Stimulated activated CD8-positive, alpha-beta memory T cell treated with anti-CD3 and anti-CD28 coated beads, Interleukin-2, amount 100 ng/mL, for 48 hours (primary cell): ENCODE measurements around the gene ARHGAP23.
"Not testable (repeated sequence)": the region's sequence is repeated elsewhere in the genome, so short reads cannot be mapped to it uniquely, and the experiment has no call there.

ENCODE experiments used
- DNase-seq, 2 donors: peaks; one replicate each; pipeline ENCODE4 v3.0.0-alpha.2; 2020; ENCODE audit warnings: low read depth in 2 of 2

ARHGAP23 gene

GRCh38 chr17:38461683-38462082 is 33.4 kb downstream of the ARHGAP23 start:
- DNase-seq = no peak

- no peak for DNase-seq
Measured at GRCh38 chr17:38463451-38463858, 35.2 kb downstream of the ARHGAP23 start.

GRCh38 chr17:38464251-38464722 is 36.0 kb downstream of the ARHGAP23 start:
- no peak for DNase-seq

- DNase-seq = no peak
Measured at GRCh38 chr17:38464723-38465390, 36.6 kb downstream of the ARHGAP23 start.

DNA sequence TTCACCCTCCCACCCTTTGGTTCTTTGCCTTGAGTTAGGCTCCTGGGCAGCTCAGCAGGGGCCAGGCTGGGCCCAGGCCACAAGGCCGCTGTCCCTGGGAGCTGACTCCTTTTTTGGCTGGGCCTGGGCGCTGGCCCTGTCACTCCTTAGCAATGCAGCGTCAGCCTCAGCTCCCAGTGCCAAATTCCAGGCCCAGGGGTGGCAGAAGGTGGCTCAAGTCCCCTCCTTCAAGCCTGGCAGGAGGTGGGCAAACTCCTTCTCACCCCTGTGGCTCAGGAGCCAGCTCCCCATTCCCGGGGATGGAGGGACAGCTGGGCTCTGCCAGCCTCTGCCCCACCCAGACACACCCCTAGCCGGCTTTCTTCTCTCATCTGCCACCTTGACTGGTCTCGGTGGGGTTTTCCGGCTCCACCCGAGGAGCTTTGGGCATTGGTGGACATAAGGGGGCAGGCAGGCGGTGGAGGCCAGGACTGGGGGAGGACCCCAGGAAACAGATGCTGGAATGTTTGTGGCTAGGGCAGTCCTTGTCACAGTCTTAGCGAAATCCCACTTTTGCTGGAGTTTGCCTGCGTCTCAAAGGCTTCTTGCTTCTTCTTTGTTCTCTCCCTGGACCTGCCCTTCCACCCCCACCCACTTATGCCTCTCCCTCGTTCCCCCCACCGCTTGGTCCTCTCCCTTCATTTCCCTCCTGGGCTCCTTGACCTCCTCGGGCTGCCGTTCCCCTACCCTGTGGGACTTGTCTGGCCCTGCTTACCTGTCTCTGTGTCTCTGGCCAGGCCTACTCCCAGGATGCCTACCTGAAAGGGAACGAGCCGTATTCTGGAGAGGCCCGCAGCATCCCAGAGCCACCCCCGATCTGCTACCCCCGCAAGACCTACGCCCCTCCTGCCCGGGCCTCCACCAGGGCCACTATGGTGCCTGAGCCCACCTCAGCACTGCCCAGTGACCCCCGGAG is 37.4 kb downstream of the ARHGAP23 start:
- no peak for DNase-seq

DNA sequence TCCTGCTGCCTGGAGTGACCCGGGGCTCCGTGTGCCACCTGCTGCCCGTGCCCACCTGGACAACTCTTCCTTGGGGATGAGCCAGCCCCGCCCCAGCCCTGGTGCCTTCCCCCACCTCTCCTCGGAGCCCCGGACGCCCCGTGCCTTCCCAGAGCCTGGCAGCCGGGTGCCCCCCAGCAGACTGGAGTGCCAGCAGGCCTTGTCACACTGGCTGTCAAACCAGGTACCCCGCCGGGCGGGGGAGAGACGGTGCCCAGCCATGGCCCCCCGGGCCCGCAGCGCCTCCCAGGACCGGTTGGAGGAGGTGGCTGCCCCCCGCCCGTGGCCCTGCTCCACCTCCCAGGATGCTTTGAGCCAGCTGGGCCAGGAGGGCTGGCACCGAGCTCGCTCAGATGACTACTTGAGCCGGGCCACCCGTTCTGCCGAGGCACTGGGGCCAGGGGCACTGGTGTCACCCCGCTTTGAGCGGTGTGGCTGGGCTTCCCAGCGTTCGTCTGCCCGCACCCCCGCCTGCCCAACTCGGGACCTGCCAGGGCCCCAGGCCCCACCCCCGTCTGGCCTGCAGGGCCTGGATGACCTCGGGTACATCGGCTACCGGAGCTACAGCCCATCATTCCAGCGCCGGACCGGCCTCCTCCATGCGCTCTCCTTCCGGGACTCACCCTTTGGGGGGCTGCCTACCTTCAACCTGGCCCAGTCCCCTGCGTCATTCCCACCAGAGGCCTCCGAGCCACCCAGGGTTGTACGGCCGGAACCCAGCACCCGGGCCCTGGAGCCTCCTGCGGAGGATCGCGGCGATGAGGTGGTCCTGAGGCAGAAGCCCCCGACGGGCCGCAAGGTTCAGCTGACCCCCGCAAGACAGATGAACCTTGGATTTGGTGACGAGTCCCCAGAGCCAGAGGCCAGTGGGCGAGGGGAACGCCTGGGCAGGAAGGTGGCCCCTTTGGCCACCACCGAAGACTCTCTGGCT is 38.4 kb downstream of the ARHGAP23 start:
- DNase-seq = no peak

GRCh38 chr17:38467491-38467890 is 39.2 kb downstream of the ARHGAP23 start:
- DNase-seq = no peak

DNA sequence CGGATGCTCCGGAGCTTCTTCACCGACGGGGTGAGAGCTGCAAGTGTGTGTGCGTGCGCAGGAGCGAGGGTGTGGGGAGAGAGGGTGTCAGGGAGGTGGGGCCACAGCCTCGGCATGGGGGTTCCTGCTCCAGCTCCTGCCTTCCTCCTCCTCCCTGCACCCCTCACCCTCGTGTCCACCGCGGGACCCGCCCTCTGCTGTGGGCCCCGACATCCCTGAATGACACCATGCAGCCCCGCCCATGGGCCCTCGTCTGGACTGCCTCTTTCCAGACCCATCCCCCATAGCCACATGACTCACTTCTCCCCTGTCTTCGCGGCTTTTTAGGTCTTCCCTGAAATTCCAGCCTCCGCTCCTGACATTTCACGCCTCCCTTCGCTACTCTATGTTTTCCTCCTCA is 41.6 kb downstream of the ARHGAP23 start:
- DNase-seq = no peak

GRCh38 chr17:38471253-38471652 is 43.0 kb downstream of the ARHGAP23 start:
- DNase-seq = not testable (repeated sequence)

DNA sequence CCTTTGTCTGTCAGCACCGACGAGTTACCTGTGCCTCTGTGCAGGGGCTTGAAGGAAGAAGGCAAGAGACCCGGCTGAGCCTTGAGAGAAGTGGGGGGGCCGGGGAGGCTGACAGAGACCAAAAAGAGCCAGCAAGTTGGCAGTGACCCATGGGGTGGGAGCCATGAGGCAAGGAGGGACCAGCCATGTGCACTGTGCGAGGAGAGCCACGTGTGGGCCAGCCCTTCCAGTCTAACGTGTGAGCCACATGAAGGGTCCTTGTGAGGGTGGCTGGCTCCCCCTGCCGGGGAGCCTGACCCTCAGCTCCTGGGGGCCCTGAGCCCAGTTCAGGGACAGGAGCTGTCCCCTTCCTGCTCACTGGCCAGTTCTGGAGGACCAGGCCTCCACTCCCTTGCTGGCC is 46.4 kb downstream of the ARHGAP23 start:
- not testable (repeated sequence) for DNase-seq

- DNase-seq = no peak
Measured at GRCh38 chr17:38476549-38476948, 48.3 kb downstream of the ARHGAP23 start.

DNA sequence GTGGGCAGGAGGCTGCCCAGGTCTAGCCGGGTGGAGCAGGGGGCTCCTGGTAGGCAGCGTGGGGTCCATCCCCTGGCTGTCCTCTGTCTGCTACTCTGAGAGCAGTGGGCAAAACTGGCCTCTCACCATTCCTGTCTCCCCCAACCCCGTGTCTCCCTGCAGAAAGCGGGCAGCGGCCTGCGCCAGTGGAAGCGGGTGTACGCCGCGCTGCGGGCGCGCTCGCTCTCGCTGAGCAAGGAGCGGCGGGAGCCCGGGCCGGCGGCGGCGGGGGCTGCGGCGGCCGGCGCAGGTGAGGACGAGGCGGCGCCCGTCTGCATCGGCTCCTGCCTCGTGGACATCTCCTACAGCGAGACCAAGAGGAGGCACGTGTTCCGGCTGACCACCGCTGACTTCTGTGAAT is 49.2 kb downstream of the ARHGAP23 start:
- DNase-seq = not testable (repeated sequence)

DNA sequence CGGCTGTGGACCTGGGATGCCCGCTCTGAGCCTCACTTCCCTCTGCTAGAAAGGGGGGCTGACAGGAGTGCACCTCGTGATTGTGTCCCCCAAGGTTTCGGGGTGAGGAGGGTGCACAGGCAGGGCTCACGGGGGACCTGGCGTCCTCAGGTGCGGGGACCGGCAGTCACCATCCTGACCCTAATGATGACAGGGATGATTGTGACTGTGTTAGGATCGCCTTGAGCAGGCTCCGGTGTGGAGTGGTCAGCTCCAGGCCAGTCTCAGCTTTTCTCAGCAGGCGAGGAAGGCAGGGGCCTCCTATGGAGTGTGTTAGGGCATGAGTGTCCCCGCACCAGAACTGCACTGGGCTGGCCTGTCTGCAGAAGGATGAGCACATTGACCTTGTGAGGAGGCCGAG is 49.7 kb downstream of the ARHGAP23 start:
- DNase-seq = not testable (repeated sequence)

DNA sequence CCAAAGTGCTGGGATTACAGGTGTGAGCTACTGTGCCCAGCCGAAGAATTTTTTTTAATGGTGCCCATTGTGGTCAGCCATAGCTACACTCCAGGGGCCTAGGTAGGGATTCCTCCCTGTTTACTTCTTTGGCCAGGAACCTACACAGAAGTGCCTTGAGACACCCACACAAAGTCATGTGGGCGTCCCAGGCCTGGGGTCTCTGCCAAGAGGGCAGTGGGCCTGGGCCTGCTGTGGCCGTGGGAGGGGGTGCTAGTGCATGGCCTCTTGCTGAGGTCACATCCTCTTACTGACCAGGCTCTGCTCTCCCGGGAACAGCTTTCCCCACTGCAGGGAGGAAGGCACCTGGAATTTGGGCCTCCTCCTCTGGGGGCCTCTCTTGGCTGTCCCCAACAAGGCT is 50.4 kb downstream of the ARHGAP23 start:
- DNase-seq = not testable (repeated sequence)

GRCh38 chr17:38482039-38482699 is 53.9 kb downstream of the ARHGAP23 start:
- not testable (repeated sequence) for DNase-seq

- not testable (repeated sequence) for DNase-seq
Measured at GRCh38 chr17:38482700-38483043, 54.4 kb downstream of the ARHGAP23 start.

- DNase-seq = peak; percentile 37 to 53
Measured at GRCh38 chr17:38484242-38485145, 56.2 kb downstream of the ARHGAP23 start.

DNA sequence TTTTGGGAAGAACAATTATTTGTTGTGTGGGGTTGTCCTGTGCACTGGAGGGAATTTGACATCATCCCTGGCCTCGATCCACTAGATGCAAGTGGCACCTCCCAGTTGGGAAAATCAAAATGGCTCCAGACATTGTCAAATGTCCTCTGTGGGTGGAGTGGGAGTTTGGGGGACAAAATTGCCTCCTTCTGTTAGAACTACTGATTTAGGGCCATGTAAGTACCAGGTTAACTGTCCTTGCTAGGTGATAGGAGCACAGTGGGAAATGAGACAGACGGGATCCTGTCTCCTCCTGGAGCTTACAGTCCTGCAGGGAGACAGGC is 56.8 kb downstream of the ARHGAP23 start:
- no peak for DNase-seq

GRCh38 chr17:38485681-38486298 is 57.5 kb downstream of the ARHGAP23 start:
- DNase-seq = not testable (repeated sequence)

DNA sequence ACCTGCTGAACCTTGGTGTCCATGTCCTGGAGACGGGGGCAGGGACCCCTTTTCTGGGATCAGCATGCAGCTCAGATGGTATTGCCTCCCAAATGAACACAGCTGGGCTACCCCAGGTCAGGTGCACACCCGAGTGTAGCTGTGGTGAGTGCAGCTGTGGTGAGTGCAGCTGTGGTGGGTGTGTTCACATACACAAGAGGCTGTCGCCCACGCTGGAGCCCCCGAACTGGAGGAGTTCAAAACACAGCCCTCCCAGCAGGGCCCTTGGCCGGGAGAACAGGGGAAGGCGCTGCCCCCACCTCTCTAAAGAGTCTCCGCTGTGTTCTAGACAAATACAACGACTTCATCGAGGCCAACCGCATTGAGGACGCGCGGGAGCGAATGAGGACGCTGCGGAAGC is 61.5 kb downstream of the ARHGAP23 start:
- DNase-seq = not testable (repeated sequence)
